WTC11 (cell line): Measurements from ENCODE around the gene GCSAM. TPM values are rescaled to one million over a fixed set of nuclear protein-coding genes. Genes with fewer than 3 reads are reported as not detected.

Experiments
- ATAC-seq: fragments of 200-7000 bp; cut with Tn5 transposase; 2 replicates; pipeline ENCODE4 v1.10.0; 2021; ENCODE audit warnings: mild to moderate bottlenecking, moderate library complexity
- CTCF ChIA-PET: fragments of 300-600 bp; sonication (Branson Sonifier 250); formaldehyde crosslinking; loops from one replicate; lab custom pipeline; 2021; ENCODE audit warnings: antibody characterized with exemption; lab: Charles Lee
- POLR2A ChIA-PET: fragments of 350-600 bp; sonication (Branson Sonifier 250); formaldehyde crosslinking; loops from one replicate; lab custom pipeline; 2021; ENCODE audit warnings: antibody characterized with exemption; lab: Charles Lee
- DNase-seq: peaks from one replicate; pipeline ENCODE4 v3.0.0; 2021; ENCODE audit warnings: low spot score
- H3K27ac Mint-ChIP-seq: 2 replicates; pipeline ENCODE4 v1.8.0; 2021; ENCODE audit warnings: mixed read lengths
- H3K27me3 Mint-ChIP-seq: 2 replicates; pipeline ENCODE4 v1.8.0; 2021; ENCODE audit warnings: low read depth, mild to moderate bottlenecking, moderate library complexity, mixed read lengths
- H3K36me3 Mint-ChIP-seq: 2 replicates; pipeline ENCODE4 v1.8.0; 2021; ENCODE audit warnings: mixed read lengths
- H3K4me1 Mint-ChIP-seq: 2 replicates; pipeline ENCODE4 v1.8.0; 2022; ENCODE audit warnings: mixed read lengths
- H3K4me3 Mint-ChIP-seq: 2 replicates; pipeline ENCODE4 v1.8.0; 2021; ENCODE audit warnings: mild to moderate bottlenecking, moderate library complexity, mixed read lengths
- H3K9me3 Mint-ChIP-seq: 2 replicates; pipeline ENCODE4 v1.8.0; 2021; ENCODE audit warnings: mixed read lengths
- ATF1 ChIP-seq: sonication (generic); formaldehyde crosslinking; IDR thresholded peaks from 2 replicates; pipeline ENCODE4 v1.8.1; 2023; ENCODE audit warnings: mild to moderate bottlenecking, moderate library complexity, missing genetic modification reagents
- ATF3 ChIP-seq: sonication (generic); formaldehyde crosslinking; conservative IDR thresholded peaks from 2 replicates; pipeline ENCODE4 v1.8.1; 2022; ENCODE audit warnings: mild to moderate bottlenecking, missing genetic modification reagents
- CBFB ChIP-seq: sonication (generic); formaldehyde crosslinking; IDR thresholded peaks from 2 replicates; pipeline ENCODE4 v1.8.1; 2022; ENCODE audit warnings: mild to moderate bottlenecking, low read depth, missing genetic modification reagents
- CTCF ChIP-seq: fragments of 200-600 bp; IDR thresholded peaks from 2 replicates; pipeline ENCODE4 v1.8.0; 2022; ENCODE audit warnings: antibody characterized with exemption
- ELF4 ChIP-seq: sonication (generic); formaldehyde crosslinking; IDR thresholded peaks from 2 replicates; pipeline ENCODE4 v1.8.1; 2022; ENCODE audit warnings: low read depth, mild to moderate bottlenecking, moderate library complexity, missing genetic modification reagents
- FOXJ3 ChIP-seq: sonication (generic); formaldehyde crosslinking; IDR thresholded peaks from 2 replicates; pipeline ENCODE4 v1.9.0; 2021; ENCODE audit warnings: missing genetic modification reagents, mild to moderate bottlenecking, borderline replicate concordance
- FOXK1 ChIP-seq: sonication (generic); formaldehyde crosslinking; IDR thresholded peaks from 2 replicates; pipeline ENCODE4 v1.8.0; 2022; ENCODE audit warnings: mild to moderate bottlenecking, moderate library complexity, missing genetic modification reagents
- GABPB1 ChIP-seq: sonication (generic); formaldehyde crosslinking; IDR thresholded peaks from 2 replicates; pipeline ENCODE4 v1.8.1; 2023; ENCODE audit warnings: mild to moderate bottlenecking, missing genetic modification reagents
- HMGA2 ChIP-seq: fragments of 250-450 bp; sonication (Bioruptor Pico); IDR thresholded peaks from 2 replicates; pipeline ENCODE4 v1.4.0; 2021; ENCODE audit warnings: mild to moderate bottlenecking, moderate library complexity
- JAZF1 ChIP-seq: fragments of 250-450 bp; sonication (Bioruptor Pico); IDR thresholded peaks from 2 replicates; pipeline ENCODE4 v1.9.0; 2021; ENCODE audit warnings: moderate library complexity, mild to moderate bottlenecking, inconsistent platforms
- JUN ChIP-seq: sonication (generic); formaldehyde crosslinking; IDR thresholded peaks from 2 replicates; pipeline ENCODE4 v1.8.0; 2023; ENCODE audit warnings: mild to moderate bottlenecking, missing genetic modification reagents
- KAT7 ChIP-seq: sonication (generic); formaldehyde crosslinking; IDR thresholded peaks from 2 replicates; pipeline ENCODE4 v1.8.1; 2023; ENCODE audit warnings: missing genetic modification reagents, mild to moderate bottlenecking, borderline replicate concordance
- NFATC4 ChIP-seq: fragments of 250-450 bp; sonication (Bioruptor Pico); IDR thresholded peaks from 2 replicates; pipeline ENCODE4 v1.9.0; 2021; ENCODE audit warnings: mild to moderate bottlenecking
- NFE2L1 ChIP-seq: sonication (generic); formaldehyde crosslinking; IDR thresholded peaks from 2 replicates; pipeline ENCODE4 v1.8.1; 2023; ENCODE audit warnings: missing genetic modification reagents
- RELA ChIP-seq: sonication (generic); formaldehyde crosslinking; IDR thresholded peaks from 2 replicates; pipeline ENCODE4 v1.8.1; 2022; ENCODE audit warnings: missing genetic modification reagents, mild to moderate bottlenecking, borderline replicate concordance
- TEAD1 ChIP-seq: sonication (generic); formaldehyde crosslinking; IDR thresholded peaks from 2 replicates; pipeline ENCODE4 v1.8.0; 2022; ENCODE audit warnings: mild to moderate bottlenecking, missing genetic modification reagents
- ZBTB21 ChIP-seq: sonication (generic); formaldehyde crosslinking; IDR thresholded peaks from 2 replicates; pipeline ENCODE4 v1.8.1; 2023; ENCODE audit warnings: mild to moderate bottlenecking, missing genetic modification reagents, borderline replicate concordance
- ZNF416 ChIP-seq: fragments of 250-450 bp; sonication (Bioruptor Pico); IDR thresholded peaks from 2 replicates; pipeline ENCODE4 v1.9.0; 2021; ENCODE audit warnings: mild to moderate bottlenecking, inconsistent platforms
- ZNF512 ChIP-seq: sonication (generic); formaldehyde crosslinking; IDR thresholded peaks from 2 replicates; pipeline ENCODE4 v1.8.1; 2022; ENCODE audit warnings: missing genetic modification reagents, borderline replicate concordance
- total RNA-seq: library from RNA; stranded (reverse); gene quantifications from 3 replicates; pipeline ENCODE4 v1.2.3, GENCODE V29; 2021
- TF ChIP-seq, protein P1 (sequence below): fragments of 250-450 bp; sonication (Bioruptor Pico); IDR thresholded peaks from 2 replicates; pipeline ENCODE4 v1.8.0; 2021; ENCODE audit warnings: mild to moderate bottlenecking
- TF ChIP-seq, protein P2 (sequence below): sonication (generic); formaldehyde crosslinking; IDR thresholded peaks from 2 replicates; pipeline ENCODE4 v1.8.1; 2022; ENCODE audit warnings: mild to moderate bottlenecking, missing genetic modification reagents, moderate library complexity, borderline replicate concordance
- TF ChIP-seq, protein P3 (sequence below): fragments of 250-450 bp; sonication (Bioruptor Pico); IDR thresholded peaks from 2 replicates; pipeline ENCODE4 v1.9.0; 2021; ENCODE audit warnings: mild to moderate bottlenecking

The GCSAM gene
- total RNA-seq, 1 experiment from 2014 or later = 0.17 TPM

DNA sequence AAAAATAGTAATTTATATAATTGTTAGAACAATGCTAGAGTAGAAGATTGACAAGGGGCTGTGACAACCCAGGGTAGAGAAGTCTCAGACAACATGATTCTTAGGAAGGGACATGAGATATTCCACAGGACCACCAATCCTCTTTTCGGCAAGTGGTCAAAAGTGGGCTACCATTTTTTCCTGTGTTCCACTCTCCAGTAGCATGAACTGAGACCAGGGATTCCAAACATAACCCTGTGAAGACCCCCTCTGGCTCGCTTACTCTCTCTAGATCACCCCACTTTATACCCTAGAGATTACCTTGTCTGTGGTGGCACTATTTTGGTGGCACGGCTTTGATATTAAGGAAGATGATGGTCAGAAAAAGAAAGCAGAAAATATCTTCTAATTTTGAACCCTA is 960 bp downstream of the GCSAM start:
- TF ChIP-seq GABPB1 = no peak
- TF ChIP-seq ELF4 = no peak
- TF ChIP-seq ZNF416 (CRISPR knock-in tag) = no peak
- TF ChIP-seq JUN (CRISPR knock-in tag) = no peak
- TF ChIP-seq FOXJ3 (CRISPR knock-in tag) = no peak
- TF ChIP-seq, protein P1, sequence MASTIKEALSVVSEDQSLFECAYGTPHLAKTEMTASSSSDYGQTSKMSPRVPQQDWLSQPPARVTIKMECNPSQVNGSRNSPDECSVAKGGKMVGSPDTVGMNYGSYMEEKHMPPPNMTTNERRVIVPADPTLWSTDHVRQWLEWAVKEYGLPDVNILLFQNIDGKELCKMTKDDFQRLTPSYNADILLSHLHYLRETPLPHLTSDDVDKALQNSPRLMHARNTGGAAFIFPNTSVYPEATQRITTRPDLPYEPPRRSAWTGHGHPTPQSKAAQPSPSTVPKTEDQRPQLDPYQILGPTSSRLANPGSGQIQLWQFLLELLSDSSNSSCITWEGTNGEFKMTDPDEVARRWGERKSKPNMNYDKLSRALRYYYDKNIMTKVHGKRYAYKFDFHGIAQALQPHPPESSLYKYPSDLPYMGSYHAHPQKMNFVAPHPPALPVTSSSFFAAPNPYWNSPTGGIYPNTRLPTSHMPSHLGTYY = no peak
- no peak for TF ChIP-seq ATF1 (CRISPR knock-in tag)
- TF ChIP-seq ZBTB21 = no peak
- TF ChIP-seq, protein P2, sequence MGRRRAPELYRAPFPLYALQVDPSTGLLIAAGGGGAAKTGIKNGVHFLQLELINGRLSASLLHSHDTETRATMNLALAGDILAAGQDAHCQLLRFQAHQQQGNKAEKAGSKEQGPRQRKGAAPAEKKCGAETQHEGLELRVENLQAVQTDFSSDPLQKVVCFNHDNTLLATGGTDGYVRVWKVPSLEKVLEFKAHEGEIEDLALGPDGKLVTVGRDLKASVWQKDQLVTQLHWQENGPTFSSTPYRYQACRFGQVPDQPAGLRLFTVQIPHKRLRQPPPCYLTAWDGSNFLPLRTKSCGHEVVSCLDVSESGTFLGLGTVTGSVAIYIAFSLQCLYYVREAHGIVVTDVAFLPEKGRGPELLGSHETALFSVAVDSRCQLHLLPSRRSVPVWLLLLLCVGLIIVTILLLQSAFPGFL (CRISPR knock-in tag) = no peak
- CTCF ChIA-PET = interaction anchor here (0.5 to 2.5 kb wide), 3 partner anchors 20 to 702 kb away, joined by 3 to 5 read pairs (median 4); partner anchors contain the start of gene SLC9C1
- POLR2A ChIA-PET = no interaction called here
- Mint-ChIP-seq H3K27me3 (no peaks in the 10 kb centered on the region), H3K4me1 (peaks cover 58% of the 10 kb centered on the region), H3K9me3 (no peaks in the 10 kb centered on the region), H3K36me3 (peaks cover 4% of the 10 kb centered on the region; the same call in 1 of the 2 replicates), H3K27ac (no peak overlapping the region), H3K4me3 (no peak overlapping the region)
- no peak for DNase-seq
- ATAC-seq = no peak

DNA sequence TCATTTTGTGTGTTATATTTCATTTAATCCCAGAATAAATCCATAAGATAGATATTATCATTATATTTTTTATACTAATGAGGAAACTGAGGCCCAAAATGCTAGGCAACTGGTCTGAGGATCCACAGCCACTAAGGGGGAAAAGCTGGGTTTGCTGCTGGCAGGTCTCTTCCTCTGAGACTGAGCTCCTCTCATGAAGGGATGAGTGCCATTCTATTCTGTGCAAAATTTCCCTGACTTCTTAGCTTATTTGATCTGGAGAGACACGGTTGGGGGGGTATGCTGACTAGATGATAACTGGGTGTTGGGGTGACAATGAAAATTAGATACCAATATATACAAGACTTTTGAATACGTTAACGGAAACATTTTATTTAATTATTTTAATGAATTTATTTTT is 1.9 kb downstream of the GCSAM start:
- TF ChIP-seq ZNF512 = no peak
- TF ChIP-seq TEAD1 (CRISPR knock-in tag) = no peak
- TF ChIP-seq ATF3 (CRISPR knock-in tag) = no peak
- no peak for TF ChIP-seq NFE2L1
- no peak for TF ChIP-seq FOXK1 (CRISPR knock-in tag)

DNA sequence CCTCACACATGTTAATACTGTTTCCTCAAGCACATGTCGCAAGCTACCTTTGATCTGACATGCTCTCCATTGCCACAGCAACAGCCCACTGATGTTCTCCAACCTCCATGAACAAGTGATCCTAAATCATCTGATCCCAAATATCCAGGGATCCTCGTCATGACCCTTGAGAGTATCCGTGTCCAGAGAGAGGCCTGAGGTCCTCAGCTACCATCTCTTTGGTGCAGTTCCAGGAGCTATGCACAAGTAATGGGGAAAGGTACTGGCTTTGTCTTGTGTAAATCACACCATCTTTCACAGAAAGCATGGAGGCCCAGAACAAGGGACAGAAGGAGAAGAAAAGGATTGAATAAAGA is 2.4 kb downstream of the GCSAM start:
- Mint-ChIP-seq H3K4me3 (no peak overlapping the region), H3K4me1 (peaks cover 58% of the 10 kb centered on the region), H3K27ac (no peak overlapping the region), H3K36me3 (peaks cover 4% of the 10 kb centered on the region; the same call in 1 of the 2 replicates), H3K9me3 (no peaks in the 10 kb centered on the region), H3K27me3 (no peaks in the 10 kb centered on the region)
- no peak for DNase-seq
- no peak for ATAC-seq
- ChIA-PET POLR2A (no interaction called here), CTCF (interaction anchor here (8.7 kb wide), 1 partner anchor 19 kb away, joined by 73 read pairs; no protein-coding TSS in a partner anchor)
- TF ChIP-seq, protein P3, sequence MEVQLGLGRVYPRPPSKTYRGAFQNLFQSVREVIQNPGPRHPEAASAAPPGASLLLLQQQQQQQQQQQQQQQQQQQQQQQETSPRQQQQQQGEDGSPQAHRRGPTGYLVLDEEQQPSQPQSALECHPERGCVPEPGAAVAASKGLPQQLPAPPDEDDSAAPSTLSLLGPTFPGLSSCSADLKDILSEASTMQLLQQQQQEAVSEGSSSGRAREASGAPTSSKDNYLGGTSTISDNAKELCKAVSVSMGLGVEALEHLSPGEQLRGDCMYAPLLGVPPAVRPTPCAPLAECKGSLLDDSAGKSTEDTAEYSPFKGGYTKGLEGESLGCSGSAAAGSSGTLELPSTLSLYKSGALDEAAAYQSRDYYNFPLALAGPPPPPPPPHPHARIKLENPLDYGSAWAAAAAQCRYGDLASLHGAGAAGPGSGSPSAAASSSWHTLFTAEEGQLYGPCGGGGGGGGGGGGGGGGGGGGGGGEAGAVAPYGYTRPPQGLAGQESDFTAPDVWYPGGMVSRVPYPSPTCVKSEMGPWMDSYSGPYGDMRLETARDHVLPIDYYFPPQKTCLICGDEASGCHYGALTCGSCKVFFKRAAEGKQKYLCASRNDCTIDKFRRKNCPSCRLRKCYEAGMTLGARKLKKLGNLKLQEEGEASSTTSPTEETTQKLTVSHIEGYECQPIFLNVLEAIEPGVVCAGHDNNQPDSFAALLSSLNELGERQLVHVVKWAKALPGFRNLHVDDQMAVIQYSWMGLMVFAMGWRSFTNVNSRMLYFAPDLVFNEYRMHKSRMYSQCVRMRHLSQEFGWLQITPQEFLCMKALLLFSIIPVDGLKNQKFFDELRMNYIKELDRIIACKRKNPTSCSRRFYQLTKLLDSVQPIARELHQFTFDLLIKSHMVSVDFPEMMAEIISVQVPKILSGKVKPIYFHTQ = no peak
- TF ChIP-seq HMGA2 (CRISPR knock-in tag) (no peak), NFATC4 (no peak), RELA (CRISPR knock-in tag) (no peak), JAZF1 (no peak), CTCF (no peak), KAT7 (no peak), CBFB (CRISPR knock-in tag) (no peak)

More for the DNA sequence above, 1.9 kb downstream of the GCSAM start:
- Mint-ChIP-seq H3K27ac (no peak overlapping the region), H3K4me1 (peaks cover 58% of the 10 kb centered on the region), H3K4me3 (no peak overlapping the region), H3K9me3 (no peaks in the 10 kb centered on the region), H3K27me3 (no peaks in the 10 kb centered on the region), H3K36me3 (peaks cover 4% of the 10 kb centered on the region; the same call in 1 of the 2 replicates)
- ATAC-seq (no peak), DNase-seq (no peak)
- CTCF ChIA-PET = interaction anchor here (8.7 kb wide), 1 partner anchor 19 kb away, joined by 73 read pairs; no protein-coding TSS in a partner anchor
- POLR2A ChIA-PET = no interaction called here
